Motor neuron (in vitro differentiated cells): ENCODE data around the gene TBX6. TPM values are rescaled to one million over a fixed set of nuclear protein-coding genes. Genes with fewer than 3 reads are reported as not detected.
A peak's percentile ranks its signal among the peaks of the same experiment; 100 is the strongest.

Experiments used
- ATAC-seq, 8 experiments: fragments of 200-7000 bp; cut with Tn5 transposase; replicated peaks in 6 of 8; 2 replicates each; pipeline ENCODE4 v1.8.0; 2021; ENCODE audit warnings: mild to moderate bottlenecking in 8 of 8, moderate library complexity in 8 of 8
- H3K27ac ChIP-seq, 2 donors: fragments of 250-450 bp; sonication (Bioruptor Pico); 2 replicates each; pipeline ENCODE4 v1.9.0; 2021; ENCODE audit warnings: antibody characterized with exemption in 2 of 2, mild to moderate bottlenecking in 2 of 2, moderate library complexity in 1 of 2
- H3K4me1 ChIP-seq, 2 donors: fragments of 250-450 bp; sonication (Bioruptor Pico); replicated peaks in 1 of 2; 2 replicates each; pipeline ENCODE4 v1.6.1; 2021; ENCODE audit warnings: antibody characterized with exemption in 2 of 2, mild to moderate bottlenecking in 2 of 2, moderate library complexity in 1 of 2
- H3K4me3 ChIP-seq, 5 donors: fragments of 250-450 bp; sonication (Bioruptor Pico); 2 replicates each; pipeline ENCODE4 v1.9.0; 2021; ENCODE audit warnings: antibody characterized with exemption in 5 of 5, mild to moderate bottlenecking in 5 of 5, moderate library complexity in 4 of 5
- WGBS, 10 experiments: fragments of 450-650 bp; shearing (Covaris generic); methylation state at CpG; one replicate each; pipeline ENCODE4 v1.0.0; 2022; 5-methylcytosine and 5-hydroxymethylcytosine counted together
- in situ Hi-C, 9 experiments: fragments of 400-800 bp; cut with MboI; loops; one replicate each; pipeline ENCODE4 v1.15.0; 2021; ENCODE audit warnings: low sequenced_read_pairs in 9 of 9, low pct_unique_long_range_greater_than_20kb in 2 of 9; ENCODE audit not compliant: unreplicated experiment in 9 of 9
- total RNA-seq, 8 experiments: library from RNA; unstranded; fragments of 300-600 nt; gene quantifications; 2 replicates each; pipeline versions ENCODE4 v1.2.3 to v1.2.4, GENCODE V29; 2022

Gene TBX6
- total RNA-seq, 8 experiments from 2014 or later, result 0.25 to 1.6 (median 0.63) TPM

GRCh38 chr16:30110661-30111060 is 18.9 kb upstream of the TBX6 start:
- ATAC-seq, result no peak
- Histone ChIP-seq H3K27ac (no peak overlapping the region), H3K4me1 (peaks cover 0 to 8% of the 10 kb centered on the region in 2 donors), H3K4me3 (no peak overlapping the region)
- 0 to 73% (median 54%) methylated on average over 1 to 6 of the region's 7 CpGs; no CpG with 5 or more reads in 2 of the 10 experiments for WGBS, 10 experiments
- in situ Hi-C loops, result loop anchor here in 1 of 9 experiments (25.0 kb wide), 1 partner anchor 302 kb away; the partner anchor contains the start of gene ZNF771

- no peak overlapping the region for H3K27ac ChIP-seq
- H3K4me1 ChIP-seq, result peaks cover 0 to 5% of the 10 kb centered on the region in 2 donors
- H3K4me3 ChIP-seq, result no peak overlapping the region
- WGBS, 10 experiments, result 80 to 100% (median 83%) methylated on average over 1 to 4 of the region's 15 CpGs; no CpG with 5 or more reads in 5 of the 10 experiments
- no peak for ATAC-seq
- in situ Hi-C loops, result loop anchor here in 1 of 9 experiments (25.0 kb wide), 1 partner anchor 304 kb away; the partner anchor contains the start of gene ZNF771
Observed at GRCh38 chr16:30108059-30108850, 16.5 kb upstream of the TBX6 start.

DNA sequence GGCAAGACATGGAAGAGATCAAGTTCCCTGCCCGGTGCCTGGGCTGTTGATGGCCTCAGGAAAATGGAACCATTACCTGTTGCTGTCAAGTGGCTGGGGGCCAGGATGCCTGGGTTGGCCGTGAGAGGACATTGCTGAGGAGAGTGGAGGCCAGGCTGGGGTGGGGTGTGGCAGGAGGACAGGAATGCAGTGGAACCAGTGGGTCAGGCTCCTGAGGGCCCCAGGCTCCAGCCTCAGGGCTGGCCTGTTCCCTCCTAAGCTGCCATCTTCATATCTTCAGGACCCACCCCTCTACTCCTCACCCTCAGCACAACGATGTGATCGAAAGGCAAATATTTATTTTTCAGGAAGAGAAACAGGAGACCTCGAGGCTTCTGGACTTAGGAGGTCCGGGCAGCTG is 12.8 kb upstream of the TBX6 start:
- no peak overlapping the region for H3K4me3 ChIP-seq
- 20 to 100% (median 67%) methylated on average over 1 to 3 of the region's 6 CpGs; no CpG with 5 or more reads in 3 of the 10 experiments for WGBS, 10 experiments
- H3K27ac ChIP-seq, result no peak overlapping the region
- no peak for ATAC-seq
- H3K4me1 ChIP-seq, result no peaks in the 10 kb centered on the region
- in situ Hi-C loops, result loop anchor here in 1 of 9 experiments (25.0 kb wide), 1 partner anchor 308 kb away; the partner anchor contains the start of gene ZNF771

DNA sequence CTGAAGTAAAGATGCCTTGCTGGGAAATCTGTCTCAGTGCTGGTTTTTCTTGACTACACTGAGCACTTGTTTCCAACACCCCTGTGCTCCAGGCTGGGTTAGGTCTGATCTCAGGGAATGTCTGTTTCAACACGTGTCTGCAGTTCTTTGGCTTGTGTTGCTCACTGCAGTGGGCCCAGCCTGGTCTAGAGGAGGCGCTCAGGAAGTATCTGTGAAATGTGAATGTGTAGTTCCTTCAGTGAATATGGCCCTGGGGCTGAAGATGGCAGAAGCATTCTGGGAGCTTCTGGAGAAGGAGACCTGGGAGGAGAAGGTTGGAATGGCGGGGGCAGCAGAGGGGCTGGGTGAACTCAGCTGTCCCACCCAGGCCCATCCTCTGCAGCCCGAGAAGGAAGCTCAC is 12.4 kb upstream of the TBX6 start:
- WGBS, 10 experiments, result 20 to 100% (median 80%) methylated on average over 1 to 4 of the region's 4 CpGs; no CpG with 5 or more reads in 6 of the 10 experiments
- ATAC-seq, result no peak
- H3K4me3 ChIP-seq, result no peak overlapping the region
- in situ Hi-C loops, result loop anchor here in 1 of 9 experiments (25.0 kb wide), 1 partner anchor 308 kb away; the partner anchor contains the start of gene ZNF771
- H3K27ac ChIP-seq, result no peak overlapping the region
- H3K4me1 ChIP-seq, result no peaks in the 10 kb centered on the region

DNA sequence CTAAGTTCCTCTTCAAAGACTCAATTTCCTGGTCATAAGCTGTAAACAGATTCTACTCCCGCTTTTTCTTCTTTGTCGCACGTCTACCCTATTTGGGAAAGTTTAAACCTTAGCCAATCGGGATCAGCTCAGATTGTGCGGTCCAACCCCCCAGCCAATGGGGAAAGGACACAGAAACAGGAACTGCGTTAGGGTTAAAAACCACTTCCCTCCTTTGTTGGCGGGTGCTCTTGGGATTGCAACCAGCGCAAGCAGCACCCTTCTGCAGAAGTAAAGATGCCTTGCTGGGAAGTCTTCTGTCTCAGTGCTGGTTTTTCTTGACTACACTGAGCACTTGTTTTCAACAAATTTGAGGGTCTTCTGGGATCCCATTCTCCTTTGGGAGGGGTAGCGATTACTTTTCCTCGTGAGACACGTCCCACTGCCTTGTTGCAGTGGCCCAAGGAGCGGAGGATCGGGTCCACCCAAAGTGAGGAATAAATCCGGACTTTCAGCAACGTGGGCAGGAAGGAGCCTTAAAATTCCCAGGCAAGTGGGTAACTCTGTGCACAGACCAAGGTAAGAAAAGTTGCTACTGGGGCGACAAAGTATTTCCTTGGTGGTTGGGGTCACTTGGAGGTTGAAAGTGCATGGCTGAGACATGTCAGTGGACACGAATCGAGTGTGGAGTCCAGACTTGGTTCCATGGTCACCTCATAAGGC is 5.3 kb upstream of the TBX6 start:
- in situ Hi-C loops, result loop anchor here in 2 of 9 experiments (25.0 kb wide), 2 partner anchors 315 to 540 kb away; partner anchors contain the start of gene ZNF771 (in 2 of the 2)
- Histone ChIP-seq H3K27ac (peak overlapping the region; percentile 82 to 83), H3K4me1 (peaks cover 22 to 25% of the 10 kb centered on the region in 2 donors), H3K4me3 (peak overlapping the region; percentile 17 to 56 (median 46))
- no peak for ATAC-seq
- WGBS, 10 experiments, result 71 to 100% (median 90%) methylated on average over 1 to 13 of the region's 18 CpGs; no CpG with 5 or more reads in 2 of the 10 experiments

- Histone ChIP-seq H3K27ac (peak within 1 kb of the TSS; percentile 82 to 83), H3K4me3 (peak within 1 kb of the TSS; percentile 34 to 56 (median 46)), H3K4me1 (peaks cover 25 to 26% of the 10 kb centered on the region in 2 donors)
- in situ Hi-C loops, result loop anchor here in 2 of 9 experiments (25.0 kb wide), 2 partner anchors 316 to 541 kb away; partner anchors contain the start of gene ZNF771 (in 2 of the 2)
- ATAC-seq, result peak; percentile 56 to 78 (median 74)
- WGBS, 10 experiments, result 37 to 83% (median 77%) methylated on average over 2 to 16 of the region's 77 CpGs; no CpG with 5 or more reads in 7 of the 10 experiments
Observed at GRCh38 chr16:30096105-30096861, 4.6 kb upstream of the TBX6 start, which contains the start of gene YPEL3. YPEL3 (minus strand) TSS chr16:30096213; CDS start chr16:30095482, 731 bp downstream.

- Histone ChIP-seq H3K27ac (peak overlapping the region; percentile 67 to 78), H3K4me3 (peak overlapping the region; percentile 34 to 56 (median 46)), H3K4me1 (peaks cover 29% of the 10 kb centered on the region in 2 donors)
- ATAC-seq, result peak in 2 of 8 experiments; percentile 2
- 14 to 40% (median 22%) methylated on average over 1 to 6 of the region's 47 CpGs; no CpG with 5 or more reads in 7 of the 10 experiments for WGBS, 10 experiments
- in situ Hi-C loops, result loop anchor here in 2 of 9 experiments (25.0 kb wide), 2 partner anchors 317 to 542 kb away; partner anchors contain the start of gene ZNF771 (in 2 of the 2)
Observed at GRCh38 chr16:30095166-30096078, 3.7 kb upstream of the TBX6 start.

DNA sequence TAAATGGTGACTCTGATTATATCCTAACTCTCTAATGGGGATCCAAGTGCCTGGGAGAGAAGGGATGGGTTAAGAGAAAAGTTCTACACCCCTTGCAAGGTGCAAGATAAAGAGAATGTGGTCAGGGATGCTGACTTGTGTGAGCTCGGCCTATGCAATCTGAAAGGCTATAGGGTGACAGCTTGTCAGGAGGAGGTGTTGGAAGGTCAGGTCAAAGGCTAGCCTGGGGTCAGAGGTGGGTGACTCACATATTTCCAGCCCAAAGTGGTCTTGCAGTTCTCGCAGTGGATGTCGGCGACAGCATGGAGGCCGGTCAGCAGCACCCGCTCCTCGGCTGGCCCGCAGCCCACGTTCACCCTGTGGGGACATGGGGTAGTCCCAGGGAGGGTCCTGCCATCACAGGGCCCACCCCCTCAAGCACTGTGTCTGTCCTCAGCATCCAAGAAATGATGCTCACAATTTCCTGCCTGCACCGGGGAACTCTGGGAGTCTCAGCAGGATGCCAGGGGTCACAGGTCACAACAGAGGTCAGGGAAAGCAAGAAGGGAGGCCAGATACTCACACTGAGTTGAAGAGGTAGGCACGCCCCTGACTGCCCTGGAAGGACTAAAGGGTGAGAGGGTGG is 2.9 kb upstream of the TBX6 start:
- Histone ChIP-seq H3K4me3 (no peak overlapping the region), H3K27ac (peak overlapping the region in 1 of 2 donors; percentile 78), H3K4me1 (peaks cover 29% of the 10 kb centered on the region in 2 donors)
- in situ Hi-C loops, result loop anchor here in 2 of 9 experiments (25.0 kb wide), 2 partner anchors 318 to 543 kb away; partner anchors contain the start of gene ZNF771 (in 2 of the 2)
- WGBS, 10 experiments, result 42 to 100% (median 90%) methylated on average over 1 to 2 of the region's 11 CpGs; no CpG with 5 or more reads in 6 of the 10 experiments
- no peak for ATAC-seq

- Histone ChIP-seq H3K4me3 (peak overlapping the region; percentile 29 to 38 (median 35)), H3K27ac (peak overlapping the region; percentile 59 to 62), H3K4me1 (peaks cover 29% of the 10 kb centered on the region in 2 donors)
- in situ Hi-C loops, result loop anchor here in 2 of 9 experiments (25.0 kb wide), 2 partner anchors 320 to 545 kb away; partner anchors contain the start of gene ZNF771 (in 2 of the 2)
- WGBS, 10 experiments, result 0 to 29% (median 16%) methylated on average over 1 to 11 of the region's 22 CpGs; no CpG with 5 or more reads in 4 of the 10 experiments
- ATAC-seq, result peak; percentile 0 to 24 (median 15)
Observed at GRCh38 chr16:30092373-30093010, 768 bp upstream of the TBX6 start.

DNA sequence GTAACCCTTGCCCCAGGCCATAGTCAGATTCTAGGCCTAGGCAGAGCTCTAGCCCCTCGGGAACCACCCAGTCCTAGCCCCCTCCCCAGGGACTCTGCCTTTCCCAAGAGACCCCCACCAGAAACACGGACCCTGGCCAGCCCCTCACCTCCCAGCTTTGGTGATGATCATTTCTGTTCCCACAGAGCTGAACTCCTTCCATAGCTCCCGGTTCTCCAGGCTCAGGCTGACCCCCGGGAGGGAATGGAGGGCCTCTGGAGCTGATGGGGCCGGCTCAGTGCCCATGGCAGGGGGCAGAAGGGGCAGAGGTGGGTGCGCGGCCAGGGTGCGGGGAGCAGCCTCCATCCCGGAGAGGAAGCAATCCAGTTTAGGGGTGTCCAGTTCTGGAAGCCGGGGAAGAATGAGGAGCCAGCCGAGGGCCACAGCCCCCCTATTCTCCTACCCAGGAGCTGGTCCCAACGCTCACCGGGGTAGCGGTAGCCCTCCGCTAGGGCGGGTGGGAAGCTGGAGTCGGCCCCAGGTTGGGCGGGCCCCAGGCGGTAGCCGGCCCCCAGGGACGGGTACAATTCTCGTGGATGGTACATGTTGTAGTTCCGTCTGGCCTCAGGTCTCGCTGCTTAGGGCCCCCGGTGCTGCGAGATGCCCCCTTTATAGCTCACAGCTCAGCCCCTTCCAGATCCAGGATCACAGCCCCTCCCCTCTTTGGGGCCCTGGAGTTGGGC is 953 bp downstream of the TBX6 start:
- H3K4me3 ChIP-seq, result no peak overlapping the region
- no peak for ATAC-seq

More for the DNA sequence above, 953 bp downstream of the TBX6 start:
- in situ Hi-C loops, result loop anchor here in 2 of 9 experiments (25.0 kb wide), 2 partner anchors 322 to 547 kb away; partner anchors contain the start of gene ZNF771 (in 2 of the 2)
- WGBS, 10 experiments, result 20 to 83% (median 55%) methylated on average over 1 to 4 of the region's 26 CpGs; no CpG with 5 or more reads in 6 of the 10 experiments
- Histone ChIP-seq H3K4me1 (peaks cover 21 to 24% of the 10 kb centered on the region in 2 donors), H3K27ac (no peak overlapping the region)
